IPS-20b (cell line): Measurements from ENCODE around the gene VENTX.

Experiments
- H3K27ac ChIP-seq: one replicate; pipeline ENCODE4 v1.5.1; 2013; ENCODE audit warnings: low read length
- H3K27me3 ChIP-seq: 2 replicates; pipeline ENCODE4 v1.6.1; 2013; ENCODE audit warnings: mild to moderate bottlenecking, low read length, inconsistent platforms; ENCODE audit not compliant: insufficient read depth
- H3K36me3 ChIP-seq: 2 replicates; pipeline ENCODE4 v1.6.1; 2013; ENCODE audit warnings: low read depth, mild to moderate bottlenecking, inconsistent platforms, low read length, moderate library complexity; ENCODE audit not compliant: insufficient read depth
- H3K4me1 ChIP-seq: 2 replicates; pipeline ENCODE4 v1.6.1; 2013; ENCODE audit warnings: mild to moderate bottlenecking, control low read depth, inconsistent platforms, low read length, moderate library complexity; ENCODE audit not compliant: insufficient read depth
- H3K4me3 ChIP-seq: 2 replicates; pipeline ENCODE4 v1.5.1; 2013; ENCODE audit warnings: mild to moderate bottlenecking, low read length, inconsistent platforms
- H3K9ac ChIP-seq: 2 replicates; pipeline ENCODE4 v1.6.1; 2013; ENCODE audit warnings: low read depth, mild to moderate bottlenecking, inconsistent platforms, low read length, moderate library complexity
- H3K9me3 ChIP-seq: 2 replicates; pipeline ENCODE4 v1.6.1; 2013; ENCODE audit warnings: mild to moderate bottlenecking, low read depth, low read length, inconsistent platforms; ENCODE audit not compliant: insufficient read depth

The VENTX gene

DNA sequence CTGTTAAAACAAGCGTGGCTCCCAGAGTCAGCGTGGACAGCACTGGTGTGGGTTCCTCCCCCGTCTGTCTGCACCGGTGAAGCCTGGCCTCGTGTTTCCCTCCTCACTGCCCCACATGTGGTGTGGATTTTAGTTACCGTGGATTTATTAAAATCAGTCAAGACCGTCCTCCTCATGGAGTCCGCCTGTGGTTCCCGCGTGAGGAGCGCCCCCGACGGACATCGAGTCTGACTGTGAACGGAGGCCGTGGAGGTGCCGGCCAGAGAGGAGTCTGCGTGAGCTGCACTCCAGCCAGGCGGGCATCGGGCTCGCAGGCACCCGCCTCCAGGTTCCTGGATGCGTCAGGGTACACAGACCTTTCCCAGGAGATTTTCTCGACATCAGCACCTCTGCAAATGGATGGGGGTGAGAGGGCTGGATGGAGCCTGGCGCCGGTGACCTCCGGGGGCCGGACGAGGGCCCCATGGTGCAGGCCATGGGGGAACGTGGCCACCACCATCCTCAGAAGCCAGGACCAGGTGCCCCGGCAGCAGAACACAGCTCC is 33.9 kb upstream of the VENTX start:
- Histone ChIP-seq H3K36me3 (no peaks in the 10 kb centered on the region), H3K27me3 (no peaks in the 10 kb centered on the region), H3K4me3 (no peak overlapping the region), H3K4me1 (no peaks in the 10 kb centered on the region), H3K9me3 (no peaks in the 10 kb centered on the region), H3K27ac (no peak overlapping the region), H3K9ac (no peak overlapping the region)

DNA sequence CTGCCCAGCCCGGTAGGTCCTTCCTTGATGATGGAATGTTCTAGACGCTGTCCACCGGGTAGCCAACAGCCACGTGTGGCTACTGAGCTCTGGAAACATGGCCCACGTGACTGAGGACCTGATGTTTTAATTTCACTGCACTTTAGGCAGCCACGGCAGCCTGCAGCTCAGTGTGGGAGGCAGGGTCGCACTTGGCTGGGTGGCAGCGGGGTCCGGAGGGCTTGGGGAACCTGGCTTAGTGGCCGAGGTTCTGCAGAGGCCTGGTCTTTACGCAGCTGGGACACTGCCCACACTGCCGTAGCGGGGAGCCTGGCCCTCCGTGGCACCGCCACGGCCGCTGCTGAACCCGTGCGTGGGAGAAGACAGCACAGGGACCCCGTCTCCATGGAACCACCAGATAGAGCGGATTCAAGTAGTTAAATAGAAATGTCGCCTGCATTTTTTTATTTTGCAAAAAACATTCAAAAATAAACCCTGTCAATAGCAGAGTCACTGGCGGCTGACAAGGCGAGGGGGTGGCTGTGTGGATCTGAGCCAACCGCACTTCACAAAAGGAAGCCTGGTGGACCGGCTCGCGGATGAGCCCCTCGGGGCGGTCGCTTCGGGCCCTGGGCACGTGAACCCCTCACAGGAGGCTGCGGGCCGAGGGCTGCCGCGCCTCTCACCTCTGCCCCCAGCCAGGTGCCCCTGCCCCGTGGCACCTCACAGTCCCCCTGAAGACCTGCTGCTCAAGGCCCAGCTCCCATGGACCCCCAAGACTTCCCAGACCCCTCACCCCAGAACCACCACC is 33.2 kb upstream of the VENTX start:
- no peaks in the 10 kb centered on the region for H3K4me1 ChIP-seq
- H3K27ac ChIP-seq: no peak overlapping the region
- no peaks in the 10 kb centered on the region for H3K9me3 ChIP-seq
- no peaks in the 10 kb centered on the region for H3K27me3 ChIP-seq
- H3K9ac ChIP-seq: no peak overlapping the region
- H3K4me3 ChIP-seq: no peak overlapping the region
- no peaks in the 10 kb centered on the region for H3K36me3 ChIP-seq

DNA sequence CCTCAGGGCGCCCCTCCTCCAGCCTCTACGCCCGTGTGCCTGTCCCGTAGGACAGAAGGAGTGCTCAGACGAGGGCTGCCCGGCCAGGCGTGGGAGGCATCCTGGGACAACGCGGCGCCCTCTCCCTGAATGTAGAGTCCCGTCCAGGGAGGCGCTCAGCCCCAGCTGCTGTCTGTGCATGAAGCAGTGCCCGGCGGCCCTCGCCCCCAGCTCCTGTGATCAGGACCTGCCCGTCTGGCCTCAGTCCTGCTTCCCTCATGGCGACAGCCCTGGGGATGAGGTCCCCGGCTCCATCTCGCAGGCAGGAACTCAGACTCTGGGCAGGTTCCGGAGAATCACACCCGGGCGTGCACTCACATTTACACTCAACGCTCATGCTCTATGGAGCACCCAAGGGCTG is 32.5 kb upstream of the VENTX start:
- Histone ChIP-seq H3K27me3 (no peaks in the 10 kb centered on the region), H3K27ac (no peak overlapping the region), H3K4me3 (no peak overlapping the region), H3K36me3 (no peaks in the 10 kb centered on the region), H3K9ac (no peak overlapping the region), H3K9me3 (no peaks in the 10 kb centered on the region), H3K4me1 (no peaks in the 10 kb centered on the region)

DNA sequence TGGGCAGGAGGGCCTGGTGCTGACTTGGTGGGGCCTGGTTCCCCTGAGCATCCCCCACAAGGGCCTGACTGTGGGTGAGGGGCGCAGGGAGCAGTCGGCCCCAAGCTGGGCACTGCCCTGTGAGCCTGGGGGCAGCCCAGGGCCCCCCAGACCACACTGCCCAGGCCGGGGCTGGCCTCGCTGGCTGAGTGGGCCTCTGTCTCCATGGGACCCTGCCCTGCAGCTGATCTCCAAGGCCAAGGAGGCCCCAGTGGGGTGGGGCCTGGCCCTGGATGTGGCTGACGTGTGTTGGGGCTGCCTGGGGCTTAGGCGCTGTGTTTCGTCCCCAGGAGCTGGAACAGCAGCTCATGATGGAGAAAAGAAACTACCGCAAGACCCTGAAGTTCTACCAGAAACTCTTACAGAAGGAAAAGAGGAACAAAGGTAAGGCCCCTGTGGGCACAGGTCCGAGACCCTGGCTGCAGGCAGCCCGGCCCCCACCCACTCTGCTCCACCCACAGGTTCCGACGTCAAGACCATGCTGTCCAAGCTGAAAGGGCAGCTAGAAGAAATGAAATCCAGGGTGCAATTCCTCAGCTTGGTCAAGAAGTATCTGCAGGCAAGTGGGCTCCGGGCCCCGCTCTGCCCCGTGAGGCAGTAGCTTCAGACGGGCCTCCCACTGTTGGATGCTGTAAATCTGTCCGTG is 31.2 kb upstream of the VENTX start:
- Histone ChIP-seq H3K36me3 (no peaks in the 10 kb centered on the region), H3K4me1 (no peaks in the 10 kb centered on the region), H3K27ac (no peak overlapping the region)

DNA sequence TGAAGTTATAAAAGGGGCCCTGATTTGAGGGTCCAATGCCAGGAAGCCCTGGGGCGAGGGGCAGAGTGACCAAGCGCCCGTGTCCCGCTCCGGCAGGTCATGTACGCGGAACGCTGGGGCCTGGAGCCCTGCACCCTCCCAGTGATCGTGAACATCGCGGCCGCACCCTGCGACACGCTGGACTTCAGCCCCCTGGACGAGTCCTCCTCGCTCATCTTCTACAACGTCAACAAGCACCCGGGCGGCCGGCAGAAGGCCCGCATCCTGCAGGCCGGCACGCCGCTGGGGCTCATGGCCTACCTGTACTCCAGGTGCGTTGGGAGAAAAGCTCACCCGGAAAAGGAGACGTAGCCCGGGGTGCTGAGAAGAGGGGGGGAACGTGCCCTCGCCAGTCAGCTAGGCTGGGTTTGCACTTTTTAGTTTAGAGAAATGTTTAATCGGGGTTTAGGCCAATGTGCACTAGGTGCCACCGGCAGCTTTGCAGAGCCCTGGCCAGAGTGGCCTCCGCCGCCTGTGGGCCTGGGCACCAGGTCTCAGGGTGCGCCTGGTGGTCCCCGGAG is 30.5 kb upstream of the VENTX start:
- Histone ChIP-seq H3K27me3 (no peaks in the 10 kb centered on the region), H3K4me3 (no peak overlapping the region), H3K9ac (no peak overlapping the region), H3K27ac (no peak overlapping the region), H3K36me3 (no peaks in the 10 kb centered on the region), H3K4me1 (no peaks in the 10 kb centered on the region), H3K9me3 (no peaks in the 10 kb centered on the region)

More for the DNA sequence above, 31.2 kb upstream of the VENTX start:
- H3K9me3 ChIP-seq: no peaks in the 10 kb centered on the region
- H3K4me3 ChIP-seq: no peak overlapping the region
- H3K9ac ChIP-seq: no peak overlapping the region
- H3K27me3 ChIP-seq: no peaks in the 10 kb centered on the region

DNA sequence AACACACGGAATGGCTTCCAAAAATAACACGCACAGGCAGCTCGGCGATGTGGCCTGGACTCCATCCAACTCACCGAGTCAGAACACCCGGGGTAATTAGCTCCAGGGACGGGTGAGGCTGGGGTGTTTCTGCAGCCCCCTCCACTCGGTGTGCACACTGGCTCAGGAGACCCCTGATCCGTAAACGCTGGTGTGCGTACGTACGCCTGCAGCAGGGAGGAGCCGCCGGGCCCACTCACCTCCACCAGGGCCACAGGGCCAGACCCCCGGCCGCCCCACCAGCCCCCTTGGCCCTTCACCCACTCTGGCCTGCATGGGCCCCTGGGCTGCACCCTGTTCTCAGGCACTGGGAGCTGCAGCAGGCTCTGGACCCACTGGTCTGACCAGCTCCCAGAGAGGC is 30.0 kb upstream of the VENTX start:
- Histone ChIP-seq H3K27ac (no peak overlapping the region), H3K9ac (no peak overlapping the region), H3K4me1 (no peaks in the 10 kb centered on the region), H3K36me3 (no peaks in the 10 kb centered on the region), H3K9me3 (no peaks in the 10 kb centered on the region), H3K27me3 (no peaks in the 10 kb centered on the region), H3K4me3 (no peak overlapping the region)

DNA sequence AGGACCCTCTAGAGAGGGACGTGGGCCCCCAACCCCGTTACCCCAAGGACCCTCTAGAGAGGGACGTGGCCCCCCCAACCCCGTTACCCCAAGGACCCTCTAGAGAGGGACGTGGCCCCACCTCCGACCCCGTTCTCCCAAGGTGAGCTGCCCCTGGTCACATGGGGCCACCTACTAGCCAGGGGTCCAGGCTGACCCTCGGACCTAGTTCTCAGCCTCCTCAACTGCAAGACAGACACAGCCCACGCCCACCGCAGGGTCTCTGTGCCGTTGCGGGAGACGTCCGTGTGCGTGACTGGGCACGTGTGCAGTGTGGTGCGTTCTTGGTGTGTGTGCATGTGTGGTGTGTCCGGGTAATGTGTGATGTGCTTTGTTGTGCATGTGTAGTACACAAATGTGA is 29.2 kb upstream of the VENTX start:
- no peaks in the 10 kb centered on the region for H3K9me3 ChIP-seq
- no peak overlapping the region for H3K4me3 ChIP-seq
- H3K27me3 ChIP-seq: no peaks in the 10 kb centered on the region
- H3K4me1 ChIP-seq: no peaks in the 10 kb centered on the region
- no peak overlapping the region for H3K9ac ChIP-seq
- no peaks in the 10 kb centered on the region for H3K36me3 ChIP-seq
- no peak overlapping the region for H3K27ac ChIP-seq

DNA sequence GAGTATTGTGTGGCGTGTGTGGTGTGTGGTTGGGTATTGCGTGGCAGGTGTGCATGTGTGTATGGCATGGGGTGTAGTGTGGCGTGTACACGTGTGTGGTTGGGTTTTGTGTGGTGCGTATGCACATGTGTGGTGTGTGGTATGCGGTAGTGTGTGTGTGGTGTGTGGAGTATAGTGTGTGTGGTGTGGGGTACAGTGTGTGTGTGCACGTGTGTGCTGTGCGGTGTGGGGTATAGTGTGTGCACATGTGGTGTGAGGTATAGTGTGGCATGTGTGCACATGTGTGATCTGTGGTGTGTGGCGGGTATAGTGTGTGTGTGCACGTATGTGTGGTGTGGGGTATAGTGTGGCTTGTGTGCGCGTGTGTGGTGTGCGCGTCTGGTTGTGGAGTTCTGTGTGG is 28.5 kb upstream of the VENTX start:
- no peak overlapping the region for H3K9ac ChIP-seq
- H3K9me3 ChIP-seq: no peaks in the 10 kb centered on the region
- H3K4me3 ChIP-seq: no peak overlapping the region
- H3K4me1 ChIP-seq: no peaks in the 10 kb centered on the region
- H3K27ac ChIP-seq: no peak overlapping the region
- H3K36me3 ChIP-seq: no peaks in the 10 kb centered on the region
- no peaks in the 10 kb centered on the region for H3K27me3 ChIP-seq

DNA sequence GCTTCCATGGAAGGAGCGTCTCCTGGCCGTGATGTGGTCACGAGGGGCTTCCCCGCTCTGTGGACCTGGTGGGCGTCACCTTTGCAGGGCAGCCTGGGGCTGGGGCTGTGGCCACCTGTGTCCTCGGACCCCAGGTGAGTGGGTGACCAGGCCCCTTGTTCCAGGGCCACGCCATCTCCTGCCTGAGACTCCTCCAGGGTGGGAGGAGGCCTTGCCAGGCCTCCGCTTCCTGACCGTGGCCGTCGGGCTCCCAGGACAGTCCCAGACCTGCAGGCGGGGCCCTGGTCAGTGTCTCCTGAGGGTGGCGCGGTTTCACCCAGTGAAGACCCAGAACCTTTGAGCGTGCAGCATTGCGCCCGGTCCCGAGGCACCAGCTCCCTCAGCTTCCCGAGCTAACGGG is 28.0 kb upstream of the VENTX start:
- Histone ChIP-seq H3K9ac (no peak overlapping the region), H3K27me3 (no peaks in the 10 kb centered on the region), H3K9me3 (no peaks in the 10 kb centered on the region), H3K27ac (no peak overlapping the region), H3K4me3 (no peak overlapping the region), H3K4me1 (no peaks in the 10 kb centered on the region), H3K36me3 (no peaks in the 10 kb centered on the region)

DNA sequence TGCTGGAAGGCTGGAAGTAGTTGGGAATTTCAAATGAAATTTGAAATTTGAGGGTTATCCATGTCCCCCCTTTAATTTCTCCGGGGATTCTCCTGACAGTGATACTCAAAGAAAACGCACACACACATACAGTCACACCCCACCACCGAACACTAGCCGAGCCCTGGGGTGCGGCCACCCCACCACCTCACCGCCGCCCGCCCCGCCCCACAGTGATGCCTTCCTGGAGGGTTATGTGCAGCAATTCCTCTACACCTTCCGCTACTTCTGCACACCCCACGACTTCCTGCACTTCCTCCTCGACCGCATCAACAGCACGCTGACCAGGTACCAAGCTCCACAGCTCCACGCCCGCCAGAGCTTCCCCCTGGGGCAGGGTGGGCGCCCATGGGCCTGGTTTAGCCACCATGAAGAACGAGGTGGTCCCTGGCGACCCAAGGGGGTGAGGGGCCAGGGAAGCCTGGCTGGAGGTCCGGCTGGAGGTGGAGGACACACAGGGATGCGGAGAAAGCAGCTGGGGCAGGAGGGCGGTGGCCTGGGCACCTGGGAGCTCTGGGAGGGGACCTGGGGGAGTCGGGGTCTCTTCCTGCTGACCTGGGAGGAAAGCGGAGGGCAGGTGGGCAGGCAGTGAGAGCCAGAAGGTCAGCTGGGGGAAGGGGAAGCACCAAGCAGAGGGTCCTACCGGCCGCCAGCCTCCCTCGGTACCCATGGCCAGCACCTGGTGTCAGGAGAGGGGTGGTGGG is 27.1 kb upstream of the VENTX start:
- H3K4me3 ChIP-seq: no peak overlapping the region
- H3K9me3 ChIP-seq: no peaks in the 10 kb centered on the region
- H3K36me3 ChIP-seq: no peaks in the 10 kb centered on the region
- H3K27me3 ChIP-seq: no peaks in the 10 kb centered on the region
- no peak overlapping the region for H3K9ac ChIP-seq
- no peaks in the 10 kb centered on the region for H3K4me1 ChIP-seq
- no peak overlapping the region for H3K27ac ChIP-seq

DNA sequence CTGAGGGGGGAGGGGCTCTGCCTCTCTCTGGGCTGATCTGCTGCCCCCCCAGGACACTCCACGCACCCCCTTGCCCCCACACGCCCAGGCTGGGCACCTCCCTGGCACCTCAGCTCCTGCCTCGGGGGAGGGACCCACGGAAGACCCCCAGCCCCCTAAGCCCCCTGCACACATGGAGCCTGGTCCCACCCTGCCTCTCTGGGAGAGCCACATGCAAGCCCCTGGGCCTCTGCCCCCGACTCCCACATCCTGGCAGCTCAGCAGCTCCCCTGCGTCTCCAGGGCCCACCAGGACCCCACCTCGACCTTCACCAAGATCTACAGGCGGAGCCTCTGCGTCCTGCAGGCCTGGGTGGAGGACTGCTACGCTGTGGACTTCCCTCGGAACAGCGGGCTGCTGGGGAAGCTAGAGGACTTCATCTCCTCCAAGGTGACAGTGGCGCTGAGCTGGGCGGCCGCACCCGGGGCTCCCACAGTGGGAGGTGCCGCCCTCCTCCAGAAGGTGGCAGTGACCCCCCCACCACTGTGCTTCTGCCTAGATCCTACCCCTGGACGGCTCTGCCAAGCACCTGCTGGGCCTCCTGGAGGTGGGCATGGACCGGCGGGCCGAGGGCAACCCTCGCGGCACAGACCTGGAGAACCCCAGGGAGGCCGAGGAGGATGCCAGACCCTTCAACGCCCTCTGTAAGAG is 26.4 kb upstream of the VENTX start:
- H3K36me3 ChIP-seq: no peaks in the 10 kb centered on the region
- H3K27ac ChIP-seq: no peak overlapping the region
- H3K9me3 ChIP-seq: no peaks in the 10 kb centered on the region
- H3K4me3 ChIP-seq: no peak overlapping the region
- no peaks in the 10 kb centered on the region for H3K4me1 ChIP-seq
- no peak overlapping the region for H3K9ac ChIP-seq
- H3K27me3 ChIP-seq: no peaks in the 10 kb centered on the region
